Glomerular visceral epithelial cell (primary cell): ENCODE data around the gene GABRR3.
A peak's percentile ranks its signal among the peaks of the same experiment; 100 is the strongest.

Experiments
- DNase-seq: peaks from one replicate; pipeline ENCODE4 v3.0.0-alpha.2; 2016; ENCODE audit errors: extremely low spot score

Gene GABRR3

DNA sequence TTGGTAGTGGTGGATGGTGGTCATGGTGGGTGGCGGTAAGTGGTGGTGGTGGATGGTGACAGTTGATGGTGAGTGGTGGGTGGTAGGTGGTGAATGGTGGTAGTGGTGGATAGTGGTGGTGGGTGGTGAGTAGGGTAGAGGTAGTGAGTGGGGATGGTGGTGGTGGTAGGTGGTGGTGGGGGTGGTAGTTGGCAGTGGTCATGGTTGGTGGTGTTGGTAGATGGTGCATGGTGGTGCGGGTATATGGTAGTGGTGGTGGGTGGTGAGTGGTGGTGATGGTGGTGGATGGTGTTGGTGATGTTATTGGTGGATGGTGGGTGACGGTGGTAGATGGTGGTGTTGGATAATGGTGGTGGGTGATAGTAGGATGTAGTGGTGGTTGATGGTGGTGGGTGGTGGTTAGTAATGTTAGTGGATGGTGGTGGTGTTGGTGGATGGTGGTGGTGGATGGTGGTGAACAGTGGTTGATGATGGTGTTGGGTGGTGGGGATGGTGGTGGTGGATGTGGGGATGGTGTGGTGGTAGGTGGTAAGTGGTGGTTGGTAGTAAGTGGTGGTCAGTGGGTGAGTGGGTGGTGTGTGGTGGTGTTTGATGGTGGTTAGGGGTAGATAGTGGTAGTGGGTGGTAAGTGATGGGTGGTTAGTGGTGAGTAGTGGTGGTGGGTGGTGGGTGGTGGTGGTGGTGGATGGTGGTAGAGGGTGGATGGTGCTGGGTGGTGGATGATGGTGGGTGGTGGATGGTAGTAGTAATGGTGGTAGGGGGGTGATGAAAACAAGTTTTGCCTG is 46.1 kb downstream of the GABRR3 start:
- DNase-seq, result no peak

DNA sequence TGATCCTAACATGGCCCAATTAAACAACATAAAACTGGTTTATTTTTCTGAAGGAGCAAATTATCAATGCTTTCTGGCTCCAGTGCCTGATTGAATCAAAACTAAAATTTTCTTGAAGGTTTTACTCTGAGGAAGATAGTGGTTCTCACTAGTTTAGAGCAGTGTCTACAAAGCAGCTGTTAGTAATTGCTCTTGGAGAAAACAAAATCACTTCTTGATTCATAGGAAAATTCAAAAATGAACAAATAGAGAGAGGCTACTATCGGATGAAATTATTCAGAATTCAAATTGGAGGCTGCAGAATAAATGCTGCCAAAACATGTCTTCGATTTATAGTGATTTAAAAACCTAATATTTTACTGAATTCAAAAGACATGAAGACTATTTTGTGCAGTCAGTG is 47.8 kb downstream of the GABRR3 start:
- DNase-seq, result no peak

- DNase-seq, result no peak
These were observed 51.1 kb downstream of the GABRR3 start for GRCh38 chr3:97983933-97984491.

GRCh38 chr3:97981886-97982285 is 53.2 kb downstream of the GABRR3 start:
- no peak for DNase-seq

- no peak for DNase-seq
These were observed 55.5 kb downstream of the GABRR3 start for GRCh38 chr3:97979610-97980009.

DNA sequence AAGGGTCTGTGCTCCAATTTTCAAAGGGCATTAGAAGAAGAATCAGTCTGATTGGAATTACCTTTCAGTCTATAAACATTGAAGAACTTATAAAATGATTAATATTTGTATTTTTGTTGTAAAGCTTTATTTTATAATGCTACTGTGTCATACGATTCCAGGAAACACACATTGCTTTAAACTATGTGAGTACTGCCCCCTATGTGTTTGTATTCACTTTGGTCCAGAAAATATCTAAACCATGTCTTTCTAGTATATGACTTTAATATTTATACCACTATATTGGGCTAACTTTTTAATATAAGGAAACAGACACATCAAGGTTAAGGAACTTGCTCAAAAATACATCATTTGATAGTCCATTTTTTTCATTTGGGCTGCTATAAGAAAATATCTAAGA is 59.6 kb downstream of the GABRR3 start:
- no peak for DNase-seq

DNA sequence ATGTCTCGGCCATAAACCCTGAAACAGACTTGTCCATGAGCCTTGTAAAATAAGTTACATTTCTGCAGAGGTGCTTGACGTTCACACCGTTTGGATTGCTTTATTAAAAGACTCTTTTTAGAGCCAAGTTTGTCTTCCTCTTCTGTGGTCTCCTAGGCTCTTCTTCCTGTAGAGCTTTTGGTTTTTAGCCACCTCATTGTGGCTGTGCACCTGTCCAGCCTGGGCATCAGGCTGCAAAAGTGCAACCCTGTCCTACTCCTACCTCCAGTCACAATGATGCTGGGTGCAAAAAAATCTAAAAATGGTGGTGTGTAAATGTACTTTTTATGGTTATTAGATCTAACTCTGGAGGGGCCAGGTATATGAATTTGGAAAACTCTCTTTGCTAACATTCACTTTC is 60.1 kb downstream of the GABRR3 start:
- no peak for DNase-seq

DNA sequence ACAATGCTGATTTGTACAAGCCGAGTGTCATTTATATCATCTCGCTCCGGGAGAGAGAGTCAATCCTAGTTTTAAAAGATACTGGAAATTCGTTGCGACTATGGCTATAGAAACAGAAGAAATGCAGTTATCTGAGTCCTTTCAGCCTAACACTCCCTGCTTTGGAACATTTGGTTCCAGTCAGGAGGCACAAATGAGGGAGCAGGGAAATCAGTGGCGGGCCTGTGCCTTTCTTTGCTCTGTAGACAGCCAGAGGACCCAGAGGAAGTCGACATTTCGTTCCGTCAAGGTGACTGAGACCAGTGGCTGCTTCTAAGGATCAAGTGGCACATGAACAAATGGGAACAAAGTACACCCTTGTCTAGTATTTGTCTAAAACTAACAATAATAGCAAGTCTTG is 62.1 kb downstream of the GABRR3 start:
- DNase-seq, result no peak

GRCh38 chr3:97971679-97972567 is 63.2 kb downstream of the GABRR3 start, which contains the start of gene RIOX2:
Gene RIOX2, minus strand, starts transcription at chr3:97972431. Its CDS starts 4,838 bp downstream, at chr3:97967593.
- DNase-seq, result peak; percentile 73

DNA sequence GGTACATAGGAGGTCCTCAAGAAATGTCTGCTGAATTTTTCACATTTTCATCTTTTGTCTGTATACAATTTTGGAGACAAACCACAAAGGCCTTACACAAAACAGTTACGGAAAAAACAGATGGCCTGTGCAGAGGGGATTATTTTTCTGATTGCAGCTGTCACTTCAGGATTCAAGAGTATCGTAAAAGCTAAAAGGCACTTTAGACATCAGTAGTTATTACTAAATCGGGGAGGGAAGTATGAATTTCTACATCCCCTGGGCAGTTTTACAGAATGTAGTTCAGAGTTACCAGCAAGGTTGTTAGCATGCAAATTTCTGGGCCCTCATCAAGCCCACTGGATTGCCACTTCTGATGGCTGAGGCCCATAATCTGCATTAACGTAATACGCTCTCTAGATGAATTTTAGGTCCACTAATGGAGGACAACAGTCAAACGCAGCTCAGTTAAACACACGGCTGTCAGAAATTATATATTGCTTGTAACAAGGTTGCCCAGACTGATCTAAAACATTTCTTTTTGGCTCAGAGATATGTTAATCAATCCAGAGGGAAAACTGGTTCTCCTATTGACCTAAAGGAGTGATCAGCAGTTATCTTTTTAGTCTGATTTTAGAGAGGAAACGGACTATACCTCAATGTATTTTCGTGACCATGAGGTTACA is 64.0 kb downstream of the GABRR3 start:
- no peak for DNase-seq

GRCh38 chr3:97970156-97970555 is 65.0 kb downstream of the GABRR3 start:
- no peak for DNase-seq

- DNase-seq, result no peak
These were observed 65.6 kb downstream of the GABRR3 start for GRCh38 chr3:97969541-97969940.

- no peak for DNase-seq
These were observed 66.7 kb downstream of the GABRR3 start for GRCh38 chr3:97968376-97968775.

DNA sequence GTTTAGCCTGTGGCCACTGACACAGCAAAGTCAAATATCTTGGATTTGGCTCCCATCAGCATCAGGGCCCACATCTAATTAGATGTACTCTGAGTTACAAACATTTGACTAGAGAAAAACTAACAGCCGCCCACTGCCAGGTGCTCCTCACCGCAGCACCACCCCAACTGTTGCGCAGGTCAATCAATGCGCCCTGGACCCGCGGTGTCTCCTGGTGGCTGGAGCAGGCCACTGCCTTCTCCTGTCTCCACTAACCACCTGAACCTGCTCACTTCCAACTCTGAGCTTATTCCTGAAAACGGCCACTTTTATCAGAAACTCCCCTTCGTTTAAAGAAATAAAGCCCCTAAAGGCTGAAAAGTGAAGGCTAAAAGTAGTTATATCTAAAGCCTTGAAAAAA is 67.1 kb downstream of the GABRR3 start:
- DNase-seq, result no peak

- no peak for DNase-seq
These were observed 73.9 kb downstream of the GABRR3 start for GRCh38 chr3:97960993-97961766.

DNA sequence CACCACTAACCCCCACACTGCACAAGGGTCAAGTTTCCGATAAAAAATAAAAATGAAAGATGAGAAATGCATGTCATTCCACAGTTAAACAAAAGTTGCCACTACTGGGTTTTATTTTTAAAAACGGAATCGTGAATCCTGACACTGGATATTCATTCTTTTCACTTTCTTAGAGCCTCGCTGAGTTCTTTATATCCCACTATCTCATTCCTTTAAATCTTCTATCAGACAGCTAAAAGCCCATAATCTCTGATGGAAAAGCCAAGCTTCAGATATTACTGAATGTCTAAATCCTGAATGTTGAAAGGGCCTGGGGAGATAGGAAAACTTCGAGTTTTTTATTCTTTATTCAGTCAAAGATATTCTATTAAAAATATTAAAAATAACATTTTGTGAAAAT is 74.6 kb downstream of the GABRR3 start:
- DNase-seq, result no peak

GRCh38 chr3:97959872-97960271 is 75.2 kb downstream of the GABRR3 start:
- no peak for DNase-seq

- DNase-seq, result peak; percentile 40
These were observed 76.3 kb downstream of the GABRR3 start for GRCh38 chr3:97958796-97959195.

DNA sequence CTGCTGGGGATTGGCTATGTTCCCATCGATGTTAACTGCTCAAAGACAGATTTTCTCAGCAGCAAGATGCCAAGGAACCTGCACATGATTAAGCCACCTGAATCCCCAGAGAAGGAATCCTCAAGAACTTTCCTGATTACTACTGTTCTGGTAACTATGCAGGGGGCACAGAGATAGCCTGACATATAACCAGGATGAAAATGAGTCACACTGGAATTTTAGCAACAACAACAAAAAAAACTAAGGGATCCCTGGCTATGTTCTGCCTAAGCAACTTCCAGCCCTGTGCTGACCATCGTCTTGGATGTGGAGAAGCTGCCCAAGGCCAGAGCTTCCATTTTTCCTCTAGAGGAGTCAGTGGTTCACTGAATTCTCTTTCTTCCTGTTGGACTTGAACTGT is 76.7 kb downstream of the GABRR3 start:
- DNase-seq, result peak; percentile 31

DNA sequence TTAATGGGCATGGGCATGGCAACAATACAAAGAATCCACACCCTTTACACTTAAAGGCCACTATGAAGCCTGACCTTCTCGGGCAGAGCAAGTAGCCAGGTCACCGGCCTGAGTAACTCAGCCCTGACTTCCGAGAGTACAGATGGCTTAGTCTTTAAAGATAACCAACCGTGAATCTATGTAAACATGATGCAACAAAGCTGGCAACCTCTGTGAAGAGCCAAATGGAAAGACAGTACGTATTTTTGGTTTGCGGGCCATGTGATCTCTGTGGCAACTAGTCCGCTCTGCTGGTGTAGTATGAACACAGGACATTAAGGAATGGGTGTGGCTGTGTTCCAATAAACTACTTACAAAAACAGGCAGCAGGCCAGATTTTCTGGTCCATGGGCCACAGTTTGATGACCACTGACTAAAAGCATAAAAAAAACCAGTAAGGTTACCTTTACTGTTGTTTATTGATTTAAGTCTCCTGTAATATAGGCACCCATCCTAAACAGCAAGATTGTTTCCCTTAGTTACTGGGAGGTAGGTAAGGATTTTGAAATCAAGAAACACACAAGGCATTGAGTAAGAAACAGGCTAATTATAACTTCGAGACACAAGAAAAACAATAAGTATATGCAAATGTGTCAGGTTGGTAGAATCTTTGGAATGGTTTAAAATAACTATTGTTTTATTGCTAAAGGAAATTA is 77.4 kb downstream of the GABRR3 start:
- DNase-seq, result peak; percentile 42

DNA sequence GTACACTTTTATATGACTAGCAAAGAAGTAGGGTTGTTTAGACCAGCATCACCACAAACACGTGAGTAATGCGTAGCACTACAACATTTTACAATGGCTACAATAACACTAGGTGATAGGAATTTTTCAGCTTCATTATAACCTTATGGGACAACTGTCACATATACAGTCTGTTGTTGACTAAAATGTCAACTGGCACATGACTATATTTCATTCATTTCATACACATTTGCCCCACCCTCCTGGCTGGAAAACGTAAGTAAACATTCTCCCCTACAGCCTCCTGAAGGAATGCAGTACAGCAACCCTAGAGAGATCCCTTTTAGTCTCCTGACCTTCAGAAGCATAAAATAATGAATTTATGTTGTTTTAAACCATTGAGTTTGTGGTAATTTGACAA is 79.1 kb downstream of the GABRR3 start:
- DNase-seq, result no peak
